Loucy (cell line): Measurements from ENCODE around the gene COL6A1.

Experiments used
- H2AFZ ChIP-seq: fragments of 200-600 bp; sonication (generic); 2 replicates; pipeline ENCODE4 v1.6.0; 2016; ENCODE audit warnings: antibody characterized with exemption, mild to moderate bottlenecking, low read length, moderate library complexity
- H3F3A ChIP-seq: fragments of 200-600 bp; 2 replicates; pipeline ENCODE4 v1.6.0; 2016; ENCODE audit warnings: antibody characterized with exemption, low read depth, mild to moderate bottlenecking
- H3K27me3 ChIP-seq: fragments of 200-600 bp; sonication (generic); 2 replicates; pipeline ENCODE4 v1.6.1; 2014; ENCODE audit warnings: low read length, mild to moderate bottlenecking; ENCODE audit not compliant: insufficient read depth, poor library complexity, severe bottlenecking
- H3K36me3 ChIP-seq: fragments of 200-600 bp; sonication (generic); 2 replicates; pipeline ENCODE4 v1.6.1; 2016; ENCODE audit warnings: low read length; ENCODE audit not compliant: insufficient read depth
- H3K4me1 ChIP-seq: fragments of 200-600 bp; sonication (generic); 2 replicates; pipeline ENCODE4 v1.5.1; 2014; ENCODE audit warnings: low read length, mild to moderate bottlenecking; ENCODE audit not compliant: insufficient read depth, poor library complexity, severe bottlenecking
- H3K4me2 ChIP-seq: fragments of 200-600 bp; sonication (generic); 2 replicates; pipeline ENCODE4 v1.6.0; 2014; ENCODE audit warnings: antibody characterized with exemption, low read length, low read depth, mild to moderate bottlenecking; ENCODE audit not compliant: poor library complexity, severe bottlenecking
- H3K4me3 ChIP-seq: fragments of 200-600 bp; sonication (generic); 2 replicates; pipeline ENCODE4 v1.5.1; 2014; ENCODE audit warnings: low read length, mild to moderate bottlenecking, mixed read lengths; ENCODE audit not compliant: poor library complexity, severe bottlenecking
- H3K79me2 ChIP-seq: fragments of 200-600 bp; sonication (generic); 2 replicates; pipeline ENCODE4 v1.6.1; 2014; ENCODE audit warnings: low read length; ENCODE audit not compliant: insufficient read depth
- H3K9ac ChIP-seq: fragments of 200-600 bp; sonication (generic); 2 replicates; pipeline ENCODE4 v1.6.0; 2014; ENCODE audit warnings: mild to moderate bottlenecking, low read depth, low read length, moderate library complexity; ENCODE audit not compliant: poor library complexity, severe bottlenecking
- H3K9me2 ChIP-seq: fragments of 200-600 bp; sonication (generic); replicated peaks from 2 replicates; pipeline ENCODE4 v1.6.1; 2016; ENCODE audit warnings: low read depth, low read length, mixed read lengths
- H3K9me3 ChIP-seq: fragments of 200-600 bp; sonication (generic); 2 replicates; pipeline ENCODE4 v1.6.1; 2014; ENCODE audit warnings: mild to moderate bottlenecking, antibody characterized with exemption, low read length, low read depth; ENCODE audit not compliant: insufficient read depth
- H4K20me1 ChIP-seq: fragments of 200-600 bp; sonication (generic); 2 replicates; pipeline ENCODE4 v1.6.0; 2014; ENCODE audit warnings: antibody characterized with exemption, low read length, mild to moderate bottlenecking; ENCODE audit not compliant: insufficient read depth, poor library complexity, severe bottlenecking
- CTCF ChIP-seq: fragments of 200-600 bp; sonication (generic); conservative IDR thresholded peaks from 2 replicates; pipeline ENCODE4 v1.5.1; 2014; ENCODE audit warnings: mild to moderate bottlenecking, antibody characterized with exemption, low read length
- EZH2phosphoT487 ChIP-seq: fragments of 200-600 bp; IDR thresholded peaks from 2 replicates; pipeline ENCODE4 v1.6.1; 2018; ENCODE audit warnings: antibody characterized with exemption, mild to moderate bottlenecking, moderate library complexity, borderline replicate concordance

Gene COL6A1

GRCh38 chr21:45981151-45982091 is at the start of gene COL6A1:
Gene COL6A1, plus strand, starts transcription at chr21:45981770. Its CDS starts 81 bp downstream, at chr21:45981851.
- no peaks in the 10 kb centered on the region for H3K36me3 ChIP-seq
- peaks cover 15% of the 10 kb centered on the region for H3K27me3 ChIP-seq
- H3K9me2 ChIP-seq = no peaks in the 10 kb centered on the region
- H3K9ac ChIP-seq = peak within 1 kb of the TSS; percentile 13
- peak within 1 kb of the TSS; percentile 76 for H2AFZ ChIP-seq
- H3K4me1 ChIP-seq = peaks cover 27% of the 10 kb centered on the region
- H3K79me2 ChIP-seq = no peaks in the 10 kb centered on the region
- H3F3A ChIP-seq = peaks cover 3% of the 10 kb centered on the region; the same call in 1 of the 2 replicates
- H4K20me1 ChIP-seq = no peaks in the 10 kb centered on the region
- H3K4me2 ChIP-seq = peak within 1 kb of the TSS; percentile 76
- no peaks in the 10 kb centered on the region for H3K9me3 ChIP-seq
- peak within 1 kb of the TSS; percentile 67 for H3K4me3 ChIP-seq
- TF ChIP-seq EZH2phosphoT487 = no peak
- no peak for TF ChIP-seq CTCF

- Histone ChIP-seq H3K36me3 (no peaks in the 10 kb centered on the region), H3K9ac (no peak overlapping the region), H3K4me2 (no peak overlapping the region), H3K27me3 (no peaks in the 10 kb centered on the region), H3K79me2 (no peaks in the 10 kb centered on the region), H4K20me1 (no peaks in the 10 kb centered on the region), H3K4me3 (no peak overlapping the region), H3K9me2 (no peaks in the 10 kb centered on the region), H3K9me3 (peaks cover 20% of the 10 kb centered on the region; the same call in 1 of the 2 replicates), H2AFZ (no peak overlapping the region), H3K4me1 (no peaks in the 10 kb centered on the region), H3F3A (no peaks in the 10 kb centered on the region)
- TF ChIP-seq CTCF (no peak), EZH2phosphoT487 (no peak)
Measured at GRCh38 chr21:45932922-45933502, 48.6 kb upstream of the COL6A1 start.

GRCh38 chr21:45934085-45934484 is 47.5 kb upstream of the COL6A1 start:
- Histone ChIP-seq H3K9ac (no peak overlapping the region), H4K20me1 (no peaks in the 10 kb centered on the region), H3K27me3 (no peaks in the 10 kb centered on the region), H2AFZ (no peak overlapping the region), H3K9me3 (peaks cover 20% of the 10 kb centered on the region; the same call in 1 of the 2 replicates), H3K79me2 (no peaks in the 10 kb centered on the region), H3K9me2 (no peaks in the 10 kb centered on the region), H3K4me2 (no peak overlapping the region), H3F3A (no peaks in the 10 kb centered on the region), H3K4me1 (no peaks in the 10 kb centered on the region), H3K4me3 (no peak overlapping the region), H3K36me3 (no peaks in the 10 kb centered on the region)
- TF ChIP-seq CTCF (no peak), EZH2phosphoT487 (no peak)
